GM23248 (cell line): ENCODE measurements around the gene CFAP20DC.
"Not testable (repeated sequence)": the region's sequence is repeated elsewhere in the genome, so short reads cannot be mapped to it uniquely, and the experiment has no call there.

ENCODE experiments used
- EZH2 ChIP-seq: fragments of 200-600 bp; sonication (generic); IDR thresholded peaks from 2 replicates; pipeline ENCODE4 v1.6.1; 2018; ENCODE audit warnings: antibody characterized with exemption, mild to moderate bottlenecking; ENCODE audit not compliant: insufficient read depth, poor library complexity, severe bottlenecking
- EZH2phosphoT487 ChIP-seq: fragments of 200-600 bp; sonication (generic); IDR thresholded peaks from 2 replicates; pipeline ENCODE4 v1.6.1; 2018; ENCODE audit warnings: antibody characterized with exemption, moderate library complexity, mild to moderate bottlenecking, low read depth; ENCODE audit not compliant: insufficient read depth

- not testable (repeated sequence) for TF ChIP-seq EZH2, EZH2phosphoT487
Measured at GRCh38 chr3:58708983-58709382, 340.8 kb downstream of the CFAP20DC start.
